IPS-18c (cell line): Measurements from ENCODE around the gene CORO7.
A peak's percentile ranks its signal among the peaks of the same experiment; 100 is the strongest.
"Not testable (repeated sequence)": the region's sequence is repeated elsewhere in the genome, so short reads cannot be mapped to it uniquely, and the experiment has no call there.

Experiments
- H3K4me3 ChIP-seq: 2 replicates; pipeline ENCODE4 v1.7.0; 2013; ENCODE audit warnings: low read depth, mild to moderate bottlenecking, low read length, moderate library complexity; ENCODE audit not compliant: insufficient read depth
- H3K9me3 ChIP-seq: one replicate; pipeline ENCODE4 v1.6.1; 2013; ENCODE audit warnings: mild to moderate bottlenecking, low read length, moderate library complexity; ENCODE audit not compliant: control insufficient read depth, insufficient read depth

Gene CORO7

GRCh38 chr16:4408323-4408690 lies 8.1 kb downstream of the CORO7 start:
- Histone ChIP-seq H3K4me3 (no peak overlapping the region), H3K9me3 (peaks cover 2% of the 10 kb centered on the region)

- H3K9me3 ChIP-seq, result no peaks in the 10 kb centered on the region
- H3K4me3 ChIP-seq, result no peak overlapping the region
Measured at GRCh38 chr16:4407543-4408322, 8.7 kb downstream of the CORO7 start.

- Histone ChIP-seq H3K4me3 (no peak overlapping the region), H3K9me3 (no peaks in the 10 kb centered on the region)
Measured at GRCh38 chr16:4404967-4405696, 11.3 kb downstream of the CORO7 start.

GRCh38 chr16:4404247-4404966 lies 12.0 kb downstream of the CORO7 start:
- Histone ChIP-seq H3K4me3 (no peak overlapping the region), H3K9me3 (no peaks in the 10 kb centered on the region)

GRCh38 chr16:4403133-4403949 lies 13.1 kb downstream of the CORO7 start:
- no peaks in the 10 kb centered on the region for H3K9me3 ChIP-seq
- H3K4me3 ChIP-seq, result no peak overlapping the region

GRCh38 chr16:4402439-4403132 lies 13.8 kb downstream of the CORO7 start:
- H3K9me3 ChIP-seq, result no peaks in the 10 kb centered on the region
- H3K4me3 ChIP-seq, result no peak overlapping the region

- H3K4me3 ChIP-seq, result no peak overlapping the region
Measured at GRCh38 chr16:4401510-4401909, 14.9 kb downstream of the CORO7 start.

GRCh38 chr16:4401094-4401501 lies 15.3 kb downstream of the CORO7 start:
- Histone ChIP-seq H3K9me3 (peaks cover 2% of the 10 kb centered on the region), H3K4me3 (no peak overlapping the region)

More at GRCh38 chr16:4401510-4401909, 14.9 kb downstream of the CORO7 start:
- no peaks in the 10 kb centered on the region for H3K9me3 ChIP-seq

GRCh38 chr16:4399001-4399730 lies 17.2 kb downstream of the CORO7 start:
- Histone ChIP-seq H3K9me3 (peaks cover 2% of the 10 kb centered on the region), H3K4me3 (no peak overlapping the region)

GRCh38 chr16:4395055-4395726 lies 21.2 kb downstream of the CORO7 start:
- peaks cover 2% of the 10 kb centered on the region for H3K9me3 ChIP-seq
- H3K4me3 ChIP-seq, result no peak overlapping the region

GRCh38 chr16:4393850-4394249 lies 22.5 kb downstream of the CORO7 start:
- H3K4me3 ChIP-seq, H3K9me3 ChIP-seq: not testable (repeated sequence)

- H3K4me3 ChIP-seq, result no peak overlapping the region
- peaks cover 2% of the 10 kb centered on the region for H3K9me3 ChIP-seq
Measured at GRCh38 chr16:4393240-4393600, 23.2 kb downstream of the CORO7 start.

- peak overlapping the region; percentile 9; the same call in 1 of the 2 replicates for H3K4me3 ChIP-seq
- peaks cover 2% of the 10 kb centered on the region for H3K9me3 ChIP-seq
Measured at GRCh38 chr16:4392382-4393239, 23.8 kb downstream of the CORO7 start.

- H3K4me3 ChIP-seq, result peak overlapping the region; percentile 9; the same call in 1 of the 2 replicates
- H3K9me3 ChIP-seq, result peaks cover 2% of the 10 kb centered on the region
Measured at GRCh38 chr16:4391631-4392381, 24.6 kb downstream of the CORO7 start.
